Uterus (tissue), 2 donors: ENCODE results near the gene TMEM222.

Experiments
- POLR2A ChIP-seq, 2 donors: fragments of 450-650 bp; IDR thresholded peaks; one replicate each; pipeline ENCODE4 v1.6.1; 2016; ENCODE audit warnings: antibody characterized with exemption in 2 of 2, mild to moderate bottlenecking in 1 of 2, moderate library complexity in 1 of 2
- TF ChIP-seq, protein P1 (sequence below), 4 experiments: fragments of 200-600 bp in 2 of 4; fragments of 450-650 bp in 2 of 4; sonication (generic) in 2 of 4; IDR thresholded peaks; one replicate each; pipeline ENCODE4 v1.5.1; 2016 to 2019; ENCODE audit warnings: antibody characterized with exemption in 4 of 4, mild to moderate bottlenecking in 2 of 4, moderate library complexity in 1 of 4

GRCh38 chr1:27306892-27307761 lies 14.8 kb upstream of the TMEM222 start:
- TF ChIP-seq, protein P1, sequence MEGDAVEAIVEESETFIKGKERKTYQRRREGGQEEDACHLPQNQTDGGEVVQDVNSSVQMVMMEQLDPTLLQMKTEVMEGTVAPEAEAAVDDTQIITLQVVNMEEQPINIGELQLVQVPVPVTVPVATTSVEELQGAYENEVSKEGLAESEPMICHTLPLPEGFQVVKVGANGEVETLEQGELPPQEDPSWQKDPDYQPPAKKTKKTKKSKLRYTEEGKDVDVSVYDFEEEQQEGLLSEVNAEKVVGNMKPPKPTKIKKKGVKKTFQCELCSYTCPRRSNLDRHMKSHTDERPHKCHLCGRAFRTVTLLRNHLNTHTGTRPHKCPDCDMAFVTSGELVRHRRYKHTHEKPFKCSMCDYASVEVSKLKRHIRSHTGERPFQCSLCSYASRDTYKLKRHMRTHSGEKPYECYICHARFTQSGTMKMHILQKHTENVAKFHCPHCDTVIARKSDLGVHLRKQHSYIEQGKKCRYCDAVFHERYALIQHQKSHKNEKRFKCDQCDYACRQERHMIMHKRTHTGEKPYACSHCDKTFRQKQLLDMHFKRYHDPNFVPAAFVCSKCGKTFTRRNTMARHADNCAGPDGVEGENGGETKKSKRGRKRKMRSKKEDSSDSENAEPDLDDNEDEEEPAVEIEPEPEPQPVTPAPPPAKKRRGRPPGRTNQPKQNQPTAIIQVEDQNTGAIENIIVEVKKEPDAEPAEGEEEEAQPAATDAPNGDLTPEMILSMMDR (IDR thresholded peaks at IDR 0.05) = no peak
- TF ChIP-seq POLR2A (IDR thresholded peaks at IDR 0.05) = no peak
